HepG2 (cell line): ENCODE results near the gene SIVA1. TPM values are rescaled to one million over a fixed set of nuclear protein-coding genes. Genes with fewer than 3 reads are reported as not detected.

Source experiments
- CREB3 ChIP-seq: sonication (generic); formaldehyde crosslinking; IDR thresholded peaks from 2 replicates; pipeline ENCODE4 v1.5.0; 2020; ENCODE audit warnings: missing genetic modification reagents
- EEA1 ChIP-seq: sonication (generic); formaldehyde crosslinking; IDR thresholded peaks from 2 replicates; pipeline ENCODE4 v1.5.1; 2020; ENCODE audit warnings: mild to moderate bottlenecking, missing genetic modification reagents, borderline replicate concordance
- KDM4B ChIP-seq: sonication (generic); formaldehyde crosslinking; IDR thresholded peaks from 2 replicates; pipeline ENCODE4 v1.4.0; 2020; ENCODE audit warnings: missing genetic modification reagents
- MBNL3 ChIP-seq: fragments of 250-450 bp; sonication (Bioruptor Pico); conservative IDR thresholded peaks from 2 replicates; pipeline ENCODE4 v1.8.0; 2022; ENCODE audit warnings: mild to moderate bottlenecking, inconsistent platforms
- MYNN ChIP-seq: sonication (generic); formaldehyde crosslinking; IDR thresholded peaks from 2 replicates; pipeline ENCODE4 v1.4.0; 2020; ENCODE audit warnings: mild to moderate bottlenecking, low read depth, missing genetic modification reagents
- NONO ChIP-seq, 2 experiments: fragments of 450-650 bp in 1 of 2; sonication (generic) in 1 of 2; formaldehyde crosslinking in 1 of 2; IDR thresholded peaks in 1 of 2; conservative IDR thresholded peaks in 1 of 2; 2 replicates each; pipeline versions ENCODE4 v1.6.1 to v1.8.0; 2017 to 2022; ENCODE audit warnings: mild to moderate bottlenecking in 1 of 2, missing genetic modification reagents in 1 of 2, moderate library complexity in 1 of 2
- POLR2AphosphoS2 ChIP-seq: IDR thresholded peaks from 2 replicates; pipeline ENCODE4 v1.6.1; 2011; ENCODE audit warnings: low read depth, low read length, improper control_type of control experiment
- RNF2 ChIP-seq: fragments of 450-650 bp; conservative IDR thresholded peaks from 2 replicates; pipeline ENCODE4 v1.6.1; 2016; ENCODE audit warnings: low read depth
- SCMH1 ChIP-seq: sonication (generic); formaldehyde crosslinking; IDR thresholded peaks from 2 replicates; pipeline ENCODE4 v1.9.0; 2021; ENCODE audit warnings: missing genetic modification reagents, mild to moderate bottlenecking, borderline replicate concordance
- SMC3 ChIP-seq: IDR thresholded peaks from 2 replicates; pipeline ENCODE4 v1.6.1; 2011; ENCODE audit warnings: low read length, improper control_type of control experiment
- SP140L ChIP-seq: sonication (generic); formaldehyde crosslinking; IDR thresholded peaks from 2 replicates; pipeline ENCODE4 v1.4.0; 2020; ENCODE audit warnings: missing genetic modification reagents, borderline replicate concordance
- TCF12 ChIP-seq, 2 experiments: fragments of 450-650 bp in 1 of 2; sonication (generic) in 1 of 2; formaldehyde crosslinking in 1 of 2; IDR thresholded peaks; 2 replicates each; pipeline versions ENCODE4 v1.6.1 to v1.8.0; 2017 to 2022; ENCODE audit warnings: antibody characterized with exemption in 1 of 2, mild to moderate bottlenecking in 1 of 2, missing genetic modification reagents in 1 of 2, moderate library complexity in 1 of 2
- TSC22D2 ChIP-seq: sonication (generic); formaldehyde crosslinking; IDR thresholded peaks from 2 replicates; pipeline ENCODE4 v1.5.1; 2020; ENCODE audit warnings: missing genetic modification reagents, mild to moderate bottlenecking, borderline replicate concordance
- ZBTB33 ChIP-seq: sonication (generic); formaldehyde crosslinking; IDR thresholded peaks from 2 replicates; pipeline ENCODE4 v1.4.0; 2020; ENCODE audit warnings: missing genetic modification reagents
- ZBTB34 ChIP-seq: sonication (generic); formaldehyde crosslinking; IDR thresholded peaks from 2 replicates; pipeline ENCODE4 v1.8.0; 2022; ENCODE audit warnings: mild to moderate bottlenecking, missing genetic modification reagents
- ZFX ChIP-seq: sonication (generic); formaldehyde crosslinking; IDR thresholded peaks from 2 replicates; pipeline ENCODE4 v1.4.0; 2020; ENCODE audit warnings: mild to moderate bottlenecking, low read depth, missing genetic modification reagents, moderate library complexity
- ZKSCAN1 ChIP-seq: fragments of 150-350 bp; IDR thresholded peaks from 2 replicates; pipeline ENCODE4 v1.6.1; 2014; ENCODE audit warnings: low read length
- ZMAT3 ChIP-seq: sonication (generic); formaldehyde crosslinking; conservative IDR thresholded peaks from 2 replicates; pipeline ENCODE4 v1.7.0; 2021; ENCODE audit warnings: missing genetic modification reagents
- ZNF34 ChIP-seq: sonication (generic); formaldehyde crosslinking; IDR thresholded peaks from 2 replicates; pipeline ENCODE4 v1.4.0; 2020; ENCODE audit warnings: mild to moderate bottlenecking, missing genetic modification reagents, borderline replicate concordance
- ZNF343 ChIP-seq: sonication (generic); formaldehyde crosslinking; IDR thresholded peaks from 2 replicates; pipeline ENCODE4 v1.4.0; 2020; ENCODE audit warnings: mild to moderate bottlenecking, missing genetic modification reagents
- ZNF414 ChIP-seq: sonication (generic); formaldehyde crosslinking; IDR thresholded peaks from 2 replicates; pipeline ENCODE4 v1.5.0; 2020; ENCODE audit warnings: missing genetic modification reagents
- ZNF44 ChIP-seq: sonication (generic); formaldehyde crosslinking; IDR thresholded peaks from 2 replicates; pipeline ENCODE4 v1.5.1; 2020; ENCODE audit warnings: mild to moderate bottlenecking, missing genetic modification reagents
- ZNF598 ChIP-seq: sonication (generic); formaldehyde crosslinking; IDR thresholded peaks from 2 replicates; pipeline ENCODE4 v1.5.1; 2020; ENCODE audit warnings: mild to moderate bottlenecking, missing genetic modification reagents, borderline replicate concordance
- ZNF644 ChIP-seq: IDR thresholded peaks from 2 replicates; pipeline ENCODE4 v1.6.1; 2016; ENCODE audit warnings: low read depth
- ZNF747 ChIP-seq: sonication (generic); formaldehyde crosslinking; IDR thresholded peaks from 2 replicates; pipeline ENCODE4 v1.8.1; 2023; ENCODE audit warnings: missing genetic modification reagents, mild to moderate bottlenecking, borderline replicate concordance
- ZNF776 ChIP-seq: sonication (generic); formaldehyde crosslinking; IDR thresholded peaks from 2 replicates; pipeline ENCODE4 v1.4.0; 2020; ENCODE audit warnings: mild to moderate bottlenecking, missing genetic modification reagents
- polyA plus RNA-seq, 8 experiments: library from polyadenylated mRNA; depleted of rRNA in 3 of 8; stranded (reverse) in 7 of 8; unstranded in 1 of 8; fragments of >200 nt; fragmentation: Illumina TruSeq in 4 of 8; extraction: Trizol in 4 of 8; gene quantifications; 2 replicates each; pipeline versions ENCODE4 v1.2.1 to v1.2.3, GENCODE V29; 2011 to 2016; ENCODE audit warnings: low read depth in 4 of 8, missing spikeins in 1 of 8, mixed read lengths in 1 of 8; ENCODE audit not compliant: insufficient read depth in 1 of 8
- total RNA-seq, 5 experiments: library from RNA; depleted of rRNA; stranded (reverse); fragments of >200 nt; fragmentation: Illumina TruSeq; extraction: Trizol; gene quantifications; 2 replicates each; pipeline ENCODE4 v1.2.3, GENCODE V29; 2016; ENCODE audit warnings: low read depth in 1 of 5

SIVA1 gene
- total and polyA plus RNA-seq, 2 of the 13 experiments (the other 11 are each of a cell fraction or from before 2014, with no cell fraction given) = 123 to 186 TPM

- 0 out of 2 replicates have a peak, but pooled peaks have one; percentile 18 for TF ChIP-seq ZFX
- TF ChIP-seq ZNF34 (CRISPR knock-in tag) = no peak
- no peak for TF ChIP-seq RNF2
- no peak for TF ChIP-seq TSC22D2 (CRISPR knock-in tag)
- no peak for TF ChIP-seq ZNF644 (CRISPR knock-in tag)
- TF ChIP-seq ZKSCAN1 = no peak
- no peak for TF ChIP-seq EEA1
- TF ChIP-seq ZNF776 (CRISPR knock-in tag) = 0 out of 2 replicates have a peak, but pooled peaks have one; percentile 21
- TF ChIP-seq SCMH1 = no peak
- TF ChIP-seq SP140L (CRISPR knock-in tag) = no peak
- TF ChIP-seq ZNF343 (CRISPR knock-in tag) = no peak
- TF ChIP-seq POLR2AphosphoS2 = no peak
- TF ChIP-seq MBNL3 (CRISPR knock-in tag) = no peak
- no peak for TF ChIP-seq NONO (IDR thresholded peaks at IDR 0.05)
- 0 out of 2 replicates have a peak, but pooled peaks have one; percentile 12 for TF ChIP-seq NONO (CRISPR knock-in tag; conservative IDR thresholded peaks at IDR 0.05)
- no peak for TF ChIP-seq ZNF44 (CRISPR knock-in tag)
- TF ChIP-seq ZNF598 (CRISPR knock-in tag) = 0 out of 2 replicates have a peak, but pooled peaks have one; percentile 66
- TF ChIP-seq SMC3 = no peak
- TF ChIP-seq TCF12 (IDR thresholded peaks at IDR 0.05) = no peak
- TF ChIP-seq TCF12 (CRISPR knock-in tag; IDR thresholded peaks at IDR 0.05) = no peak
- no peak for TF ChIP-seq CREB3 (CRISPR knock-in tag)
- TF ChIP-seq MYNN (CRISPR knock-in tag) = no peak
- no peak for TF ChIP-seq ZMAT3 (CRISPR knock-in tag)
- TF ChIP-seq ZNF747 (CRISPR knock-in tag) = no peak
- TF ChIP-seq ZBTB34 (CRISPR knock-in tag) = no peak
- no peak for TF ChIP-seq KDM4B
- TF ChIP-seq ZBTB33 (CRISPR knock-in tag) = no peak
- TF ChIP-seq ZNF414 (CRISPR knock-in tag) = no peak
Observed at GRCh38 chr14:104722938-104723650, 29.9 kb upstream of the SIVA1 start (continued).
